Measurements from ENCODE around the gene AURKAIP1. TPM values are rescaled to one million over a fixed set of nuclear protein-coding genes. Genes with fewer than 3 reads are reported as not detected.

Gene AURKAIP1
- total RNA-seq, 1 donor from 2014 or later, result 93.5 TPM

GRCh38 chr1:1344655-1345361, 30.2 kb downstream of the AURKAIP1 start:
- TF ChIP-seq CTCF (IDR thresholded peaks at IDR 0.05; ENCODE audit: insufficient read depth, low read length, severe bottlenecking), result peak; percentile 46
- H3K36me3 ChIP-seq (ENCODE audit: control insufficient read depth, insufficient read depth, low read length), result peaks cover 13% of the 10 kb centered on the region
- H3K4me3 ChIP-seq (ENCODE audit: low read depth, low read length), result peak overlapping the region; percentile 23
- peak; percentile 94 for DNase-seq (ENCODE audit: low read depth)
- peak; percentile 84 for FAIRE-seq
- H3K27me3 ChIP-seq (ENCODE audit: control insufficient read depth, insufficient read depth, low read length), result no peaks in the 10 kb centered on the region

- Histone ChIP-seq H3K27me3 (ENCODE audit: control insufficient read depth, insufficient read depth, low read length) (no peaks in the 10 kb centered on the region), H3K4me3 (ENCODE audit: low read depth, low read length) (peak overlapping the region; percentile 19), H3K36me3 (ENCODE audit: control insufficient read depth, insufficient read depth, low read length) (peaks cover 18% of the 10 kb centered on the region)
- no peak for TF ChIP-seq CTCF (IDR thresholded peaks at IDR 0.05; ENCODE audit: insufficient read depth, low read length, severe bottlenecking)
- DNase-seq (ENCODE audit: low read depth) (no peak), FAIRE-seq (no peak)
Observed at GRCh38 chr1:1343811-1344421, 31.1 kb downstream of the AURKAIP1 start.

DNA sequence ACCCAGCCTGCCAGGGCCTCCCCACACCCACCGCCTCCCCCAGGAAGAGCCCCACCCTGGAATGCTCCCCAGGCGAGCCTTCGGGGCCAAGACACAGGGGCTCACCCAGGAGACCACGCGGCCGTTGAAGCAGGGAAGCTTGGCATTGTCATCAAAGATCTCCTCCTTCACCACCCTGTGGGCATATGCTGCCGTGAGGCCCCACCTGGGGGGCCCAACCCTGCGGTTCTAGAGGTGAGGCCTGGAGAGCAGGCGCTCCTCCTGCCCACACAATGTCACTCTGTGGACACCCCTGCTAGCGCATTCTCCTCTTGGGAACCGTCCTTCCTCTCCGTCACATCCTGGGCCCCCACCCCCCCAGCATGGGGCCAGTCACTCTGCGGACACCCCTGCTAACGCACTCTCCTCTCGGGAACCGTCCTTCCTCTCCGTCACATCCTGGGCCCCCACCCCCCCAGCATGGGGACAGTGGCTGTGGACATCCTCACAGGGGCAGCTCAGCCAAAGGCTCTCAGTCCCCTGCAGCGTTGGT, 32.4 kb downstream of the AURKAIP1 start:
- no peak for DNase-seq (ENCODE audit: low read depth)
- no peak for TF ChIP-seq CTCF (IDR thresholded peaks at IDR 0.05; ENCODE audit: insufficient read depth, low read length, severe bottlenecking)
- peaks cover 25% of the 10 kb centered on the region for H3K36me3 ChIP-seq (ENCODE audit: control insufficient read depth, insufficient read depth, low read length)
- no peak for FAIRE-seq
- no peak overlapping the region for H3K4me3 ChIP-seq (ENCODE audit: low read depth, low read length)
- H3K27me3 ChIP-seq (ENCODE audit: control insufficient read depth, insufficient read depth, low read length), result no peaks in the 10 kb centered on the region

GRCh38 chr1:1342061-1342562, 32.9 kb downstream of the AURKAIP1 start:
- H3K4me3 ChIP-seq (ENCODE audit: low read depth, low read length), result no peak overlapping the region
- no peak for FAIRE-seq

DNA sequence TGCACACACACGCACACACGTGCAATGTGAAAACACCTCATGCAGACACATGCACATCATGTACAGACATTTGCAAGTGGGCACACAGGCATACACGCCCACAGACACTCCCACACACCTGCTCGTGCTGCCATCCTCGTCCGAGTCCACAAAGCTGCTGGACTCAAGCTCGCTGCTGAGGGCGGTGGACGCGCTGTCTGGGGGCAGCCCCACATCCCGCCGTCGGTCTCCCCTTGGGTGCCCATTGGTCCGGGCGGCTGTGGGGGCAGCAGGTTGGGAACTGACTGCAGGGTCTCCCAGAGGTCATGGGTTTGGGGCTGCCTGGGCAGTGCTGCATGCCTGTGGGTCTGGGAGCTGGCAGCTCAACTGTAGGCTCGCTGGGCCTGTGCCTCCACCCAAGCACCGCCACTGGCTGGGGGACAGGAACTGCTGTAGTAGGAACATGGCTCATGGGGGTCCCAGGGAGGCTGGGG, 33.4 kb downstream of the AURKAIP1 start:
- H3K27me3 ChIP-seq (ENCODE audit: control insufficient read depth, insufficient read depth, low read length), result no peaks in the 10 kb centered on the region
- FAIRE-seq, result no peak

More at GRCh38 chr1:1342061-1342562, 32.9 kb downstream of the AURKAIP1 start:
- no peak for TF ChIP-seq CTCF (IDR thresholded peaks at IDR 0.05; ENCODE audit: insufficient read depth, low read length, severe bottlenecking)
- no peak for DNase-seq (ENCODE audit: low read depth)
- no peaks in the 10 kb centered on the region for H3K27me3 ChIP-seq (ENCODE audit: control insufficient read depth, insufficient read depth, low read length)
- peaks cover 29% of the 10 kb centered on the region for H3K36me3 ChIP-seq (ENCODE audit: control insufficient read depth, insufficient read depth, low read length)

More for the DNA sequence above, 33.4 kb downstream of the AURKAIP1 start:
- DNase-seq (ENCODE audit: low read depth), result no peak
- no peak for TF ChIP-seq CTCF (IDR thresholded peaks at IDR 0.05; ENCODE audit: insufficient read depth, low read length, severe bottlenecking)
- Histone ChIP-seq H3K36me3 (ENCODE audit: control insufficient read depth, insufficient read depth, low read length) (peaks cover 31% of the 10 kb centered on the region), H3K4me3 (ENCODE audit: low read depth, low read length) (no peak overlapping the region)
